ENCODE measurements around the gene NAA20.

The NAA20 gene

GRCh38 chr20:20017001-20017843 is at the start of gene NAA20:
Gene NAA20, plus strand, starts transcription at chr20:20017362. Its CDS starts 35 bp downstream, at chr20:20017397.
- peak; percentile 74 for DNase-seq

GRCh38 chr20:19967445-19967844 is 49.7 kb upstream of the NAA20 start:
- DNase-seq: no peak

- no peak for DNase-seq
Observed at GRCh38 chr20:19968028-19968427, 49.1 kb upstream of the NAA20 start.

GRCh38 chr20:19968466-19969073 is 48.6 kb upstream of the NAA20 start:
- DNase-seq: no peak

- DNase-seq: no peak
Observed at GRCh38 chr20:19969106-19969505, 48.1 kb upstream of the NAA20 start.

- no peak for DNase-seq
Observed at GRCh38 chr20:19969507-19970255, 47.5 kb upstream of the NAA20 start.

GRCh38 chr20:19970256-19970765 is 46.9 kb upstream of the NAA20 start:
- no peak for DNase-seq

GRCh38 chr20:19971116-19971515 is 46.0 kb upstream of the NAA20 start:
- DNase-seq: no peak

GRCh38 chr20:19973961-19974629 is 43.1 kb upstream of the NAA20 start:
- no peak for DNase-seq

GRCh38 chr20:19974630-19975435 is 42.3 kb upstream of the NAA20 start:
- DNase-seq: no peak

- DNase-seq: no peak
Observed at GRCh38 chr20:19975436-19975799, 41.7 kb upstream of the NAA20 start.

- DNase-seq: no peak
Observed at GRCh38 chr20:19975901-19976300, 41.3 kb upstream of the NAA20 start.

- no peak for DNase-seq
Observed at GRCh38 chr20:19976595-19977372, 40.4 kb upstream of the NAA20 start.

- no peak for DNase-seq
Observed at GRCh38 chr20:19977373-19977770, 39.8 kb upstream of the NAA20 start.

- DNase-seq: no peak
Observed at GRCh38 chr20:19978511-19979210, 38.5 kb upstream of the NAA20 start.

GRCh38 chr20:19981031-19981451 is 36.1 kb upstream of the NAA20 start:
- no peak for DNase-seq

GRCh38 chr20:19986419-19986818 is 30.7 kb upstream of the NAA20 start:
- no peak for DNase-seq

GRCh38 chr20:19987046-19987445 is 30.1 kb upstream of the NAA20 start:
- no peak for DNase-seq

- no peak for DNase-seq
Observed at GRCh38 chr20:19990850-19991249, 26.3 kb upstream of the NAA20 start.

GRCh38 chr20:19991308-19991707 is 25.9 kb upstream of the NAA20 start:
- DNase-seq: no peak

GRCh38 chr20:19991854-19992253 is 25.3 kb upstream of the NAA20 start:
- no peak for DNase-seq

Measured in SIG-M5 (cell line).